Glomerular visceral epithelial cell (primary cell): ENCODE results near the gene KLHL33.

ENCODE experiments used
- DNase-seq: peaks from one replicate; pipeline ENCODE4 v3.0.0-alpha.2; 2016; ENCODE audit errors: extremely low spot score

The KLHL33 gene

DNA sequence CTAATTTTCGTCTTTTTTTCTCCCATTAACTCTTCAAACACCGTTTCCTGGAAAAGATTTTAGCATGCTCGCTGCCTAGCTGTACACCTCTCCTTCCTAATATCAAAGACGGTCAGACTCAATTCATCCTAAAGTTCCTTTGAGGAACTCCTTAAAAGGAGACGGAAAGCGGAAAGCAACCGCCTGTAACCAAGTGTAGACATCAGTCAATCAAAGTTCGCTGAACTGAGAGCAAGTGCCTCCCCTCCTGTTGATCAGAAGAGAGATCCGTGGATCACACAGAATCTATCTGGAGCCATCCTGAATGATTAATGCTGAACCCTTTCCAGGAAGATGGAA lies 22.3 kb downstream of the KLHL33 start:
- peak; percentile 31 for DNase-seq

DNA sequence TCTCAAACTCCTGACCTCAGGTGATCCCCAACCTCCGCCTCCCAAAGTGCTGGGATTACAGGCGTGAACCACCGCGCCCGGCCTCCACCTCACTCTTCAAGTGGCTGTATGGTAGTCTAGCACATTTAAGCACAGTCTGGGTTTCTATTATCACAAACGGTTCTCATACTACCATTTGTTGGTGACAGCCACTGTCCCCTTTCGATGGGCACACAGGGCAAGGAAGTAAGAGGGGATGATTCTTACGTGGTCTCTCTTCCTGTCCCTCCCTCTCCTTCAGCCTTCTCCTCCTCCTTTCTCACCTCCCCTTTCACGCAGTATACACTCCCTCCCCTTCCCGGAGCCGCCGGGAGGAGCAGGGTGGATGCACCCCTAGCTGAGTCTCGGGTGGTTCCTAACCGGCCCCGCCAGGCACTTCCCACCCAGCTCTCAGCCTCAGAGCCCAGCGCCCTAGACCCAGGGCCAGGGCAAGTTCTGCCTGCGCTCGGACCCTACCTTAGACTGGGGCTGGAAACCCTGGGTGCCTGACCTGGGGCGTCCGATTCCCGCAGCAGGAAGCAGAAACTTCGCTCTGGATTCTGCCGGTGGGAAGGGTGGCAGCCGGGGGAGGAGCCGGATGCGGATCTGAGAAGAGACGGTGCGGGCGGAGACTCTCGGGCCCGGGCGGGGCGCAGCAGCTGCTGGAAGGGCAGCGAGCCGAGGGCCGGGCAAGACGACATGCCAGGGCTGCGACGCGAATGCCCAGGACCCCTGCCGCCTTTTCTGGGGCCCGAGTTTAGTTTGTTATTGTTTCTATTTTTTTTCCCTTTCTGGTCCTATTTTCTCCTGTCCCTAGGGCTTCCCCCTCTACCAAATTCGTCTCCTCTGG lies 22.9 kb downstream of the KLHL33 start, which contains the start of gene TEP1:
Gene TEP1, minus strand, starts transcription at position 626 of the 868 bp plus-strand sequence. CDS start 5,062 bp downstream, outside the sequence.
- DNase-seq, result peak; percentile 87

DNA sequence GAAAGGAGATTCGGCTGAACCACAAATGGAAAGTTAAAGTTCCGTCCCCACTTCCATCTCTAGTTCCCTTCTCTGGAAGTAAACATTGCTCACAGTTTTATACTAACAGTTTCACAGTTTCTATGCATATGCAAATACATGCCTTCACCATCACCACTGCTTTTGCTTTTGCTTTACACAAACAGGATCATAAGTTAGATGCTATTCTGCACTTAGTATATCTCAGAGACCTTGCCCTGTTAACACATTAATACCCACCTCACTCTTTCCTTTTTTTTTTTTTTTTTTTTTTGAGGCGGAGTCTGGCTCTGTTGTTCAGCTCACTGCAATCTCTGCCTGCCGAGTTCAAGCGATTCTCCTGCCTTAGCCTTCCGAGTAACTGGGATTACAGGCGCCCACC lies 23.6 kb downstream of the KLHL33 start:
- no peak for DNase-seq

DNA sequence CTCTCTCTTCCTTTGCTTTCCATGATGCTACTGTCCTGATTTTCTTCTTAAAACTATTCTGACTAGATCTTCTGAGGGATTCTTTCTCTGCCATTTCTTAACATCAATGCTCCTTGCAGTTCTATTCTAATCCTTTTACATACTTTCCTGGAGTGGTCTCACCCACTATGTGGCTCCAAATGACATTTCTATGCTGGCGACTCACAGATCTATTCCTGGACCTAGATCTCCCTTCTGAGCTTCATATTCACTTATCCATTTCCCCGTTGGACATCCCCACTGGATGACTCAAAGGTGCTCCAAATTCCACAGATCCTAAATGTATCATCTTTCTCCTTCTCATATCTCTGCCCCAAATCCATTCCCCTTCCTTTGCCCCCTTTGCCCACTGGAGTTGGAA lies 26.7 kb downstream of the KLHL33 start:
- DNase-seq, result peak; percentile 37

DNA sequence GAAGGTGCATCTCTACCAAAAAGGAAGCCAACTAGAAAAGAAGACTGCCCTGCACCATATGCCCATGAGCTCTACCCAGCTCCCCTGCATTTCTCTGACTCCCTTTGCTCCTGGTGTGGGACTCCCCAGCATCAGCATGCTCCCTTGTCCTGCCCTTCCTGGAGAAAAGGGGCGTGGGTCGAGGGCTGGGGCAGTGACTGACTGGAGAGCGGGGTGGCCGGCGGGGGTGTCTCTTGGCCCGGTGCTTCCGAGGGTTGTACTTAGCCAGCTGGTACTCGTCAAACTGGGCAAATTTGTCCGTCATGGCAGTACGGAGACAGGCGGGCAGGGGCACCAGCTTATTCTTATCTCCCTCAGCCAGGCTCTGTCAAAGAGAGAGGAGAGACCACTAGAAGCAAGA lies 32.4 kb downstream of the KLHL33 start:
- DNase-seq, result no peak

DNA sequence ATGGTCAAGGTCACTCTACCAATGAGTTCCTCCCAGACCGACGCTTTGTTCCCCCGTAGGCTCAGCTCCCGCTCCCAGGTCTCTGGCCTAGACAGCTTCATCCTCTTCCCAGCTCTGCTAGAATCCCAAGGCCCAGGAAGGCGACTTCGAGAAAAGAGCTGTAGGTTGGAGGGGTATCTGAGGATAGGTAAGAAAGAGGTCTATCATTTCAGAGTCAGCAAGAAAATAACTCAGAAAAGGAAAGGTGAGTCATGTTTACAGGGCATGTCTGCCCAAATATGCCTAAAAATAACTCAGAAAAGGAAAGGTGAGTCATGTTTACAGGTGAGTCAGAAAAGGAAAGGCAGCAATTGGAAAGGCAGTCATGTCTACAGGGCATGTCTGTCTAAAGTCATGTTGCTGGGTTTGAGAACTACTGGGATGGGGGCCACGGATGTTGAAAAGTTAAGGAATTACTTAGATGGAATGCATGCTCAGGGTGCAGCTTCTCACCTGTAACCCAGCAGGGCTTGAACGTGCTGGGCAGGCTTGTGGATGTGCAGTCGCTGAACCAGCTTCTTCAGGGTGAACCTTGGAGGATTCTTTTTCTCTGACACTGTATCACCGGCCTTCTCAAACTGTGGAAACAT lies 34.9 kb downstream of the KLHL33 start:
- DNase-seq, result peak; percentile 37

DNA sequence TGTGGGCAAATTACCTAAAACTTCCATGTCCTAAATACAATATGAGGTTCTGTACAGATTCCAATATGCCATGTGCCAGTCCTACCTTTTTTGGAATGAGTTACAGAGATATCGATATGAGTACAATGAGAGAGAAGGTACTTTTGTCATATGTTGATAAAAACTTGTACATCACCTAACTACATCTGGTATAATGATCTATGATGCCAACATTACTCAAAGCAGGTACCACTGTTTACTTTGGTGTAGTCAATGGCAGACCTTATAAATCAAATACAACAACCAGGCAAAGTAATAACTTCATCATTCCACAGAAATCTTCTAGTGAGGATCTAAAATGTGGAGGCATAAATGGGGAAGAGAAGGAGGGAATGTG lies 35.4 kb downstream of the KLHL33 start:
- DNase-seq, result no peak

DNA sequence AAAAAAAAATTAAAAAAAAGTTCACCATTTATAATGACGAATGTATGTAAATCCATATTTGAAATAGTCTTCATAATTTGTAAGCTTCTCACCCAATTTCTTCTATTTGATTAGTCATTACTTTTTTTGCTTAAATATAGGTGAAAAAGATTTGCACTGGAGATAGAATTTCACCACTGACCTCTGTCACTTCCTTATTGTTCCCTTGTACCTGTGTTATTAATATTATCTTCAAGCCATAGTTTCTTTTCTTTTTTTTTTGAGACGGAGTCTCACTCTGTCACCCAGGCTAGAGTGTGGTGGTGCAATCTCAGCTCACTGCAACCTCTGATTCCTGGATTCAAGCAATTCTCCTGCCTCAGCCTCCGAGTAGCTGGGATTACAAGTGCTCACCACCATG lies 38.5 kb downstream of the KLHL33 start:
- DNase-seq, result no peak

DNA sequence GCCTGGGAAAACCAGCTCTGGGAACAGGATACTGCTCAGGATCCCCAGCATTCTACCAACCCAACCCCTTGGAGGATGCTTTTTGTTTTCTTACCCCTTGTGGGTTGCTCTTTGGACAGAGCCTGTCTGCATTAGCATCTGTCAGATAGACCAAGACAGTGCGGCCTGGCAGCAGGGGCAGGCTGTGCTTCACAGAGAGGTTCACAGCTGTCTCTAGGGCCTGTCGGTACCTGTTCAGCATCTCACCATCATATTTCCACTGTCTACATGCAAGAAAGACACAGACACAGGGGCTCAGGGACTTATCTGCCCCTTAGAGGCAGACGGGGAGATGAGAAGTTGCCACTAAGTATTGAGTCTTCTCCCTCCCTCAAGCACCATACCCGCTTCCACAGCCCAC lies 44.5 kb downstream of the KLHL33 start:
- no peak for DNase-seq

DNA sequence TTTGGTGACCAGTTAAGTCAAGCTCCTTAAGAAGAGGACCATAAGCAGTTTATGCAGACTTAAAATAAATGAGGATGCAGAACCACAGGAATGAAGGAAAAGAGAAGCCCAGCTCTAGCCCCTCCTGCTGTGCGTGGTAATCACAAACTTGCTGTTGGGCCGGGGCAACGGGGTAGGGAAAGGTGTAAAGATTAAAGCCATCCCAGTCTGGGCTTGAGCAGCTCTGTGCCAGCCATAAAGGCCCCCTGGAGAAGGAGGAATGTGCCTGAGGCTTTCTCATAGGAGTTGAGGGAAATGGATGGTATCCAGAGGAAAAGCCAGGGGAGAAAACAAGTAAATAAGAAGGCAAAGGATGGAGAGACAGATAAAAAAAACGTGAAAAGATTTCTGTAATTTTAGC lies 47.8 kb downstream of the KLHL33 start:
- DNase-seq, result no peak

DNA sequence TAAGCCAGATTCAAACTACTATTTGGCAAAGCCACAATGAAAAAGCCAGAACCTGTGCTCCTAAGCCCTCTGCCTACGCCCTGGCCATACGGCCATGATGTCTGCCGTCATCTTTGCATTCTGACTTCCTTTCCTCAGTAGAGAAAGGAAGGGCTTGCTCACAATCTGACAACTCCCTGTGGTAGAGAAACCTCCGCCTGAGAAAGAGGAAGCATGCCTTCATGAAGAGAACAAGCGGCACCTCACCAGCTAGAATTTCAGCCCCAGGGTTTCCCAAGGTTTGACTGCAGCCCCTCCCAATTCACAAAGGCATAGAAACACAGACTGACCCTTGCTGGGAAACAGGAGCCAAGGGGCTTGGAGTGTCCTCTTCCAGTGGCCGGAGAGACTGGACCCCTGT lies 48.4 kb downstream of the KLHL33 start:
- DNase-seq, result no peak

DNA sequence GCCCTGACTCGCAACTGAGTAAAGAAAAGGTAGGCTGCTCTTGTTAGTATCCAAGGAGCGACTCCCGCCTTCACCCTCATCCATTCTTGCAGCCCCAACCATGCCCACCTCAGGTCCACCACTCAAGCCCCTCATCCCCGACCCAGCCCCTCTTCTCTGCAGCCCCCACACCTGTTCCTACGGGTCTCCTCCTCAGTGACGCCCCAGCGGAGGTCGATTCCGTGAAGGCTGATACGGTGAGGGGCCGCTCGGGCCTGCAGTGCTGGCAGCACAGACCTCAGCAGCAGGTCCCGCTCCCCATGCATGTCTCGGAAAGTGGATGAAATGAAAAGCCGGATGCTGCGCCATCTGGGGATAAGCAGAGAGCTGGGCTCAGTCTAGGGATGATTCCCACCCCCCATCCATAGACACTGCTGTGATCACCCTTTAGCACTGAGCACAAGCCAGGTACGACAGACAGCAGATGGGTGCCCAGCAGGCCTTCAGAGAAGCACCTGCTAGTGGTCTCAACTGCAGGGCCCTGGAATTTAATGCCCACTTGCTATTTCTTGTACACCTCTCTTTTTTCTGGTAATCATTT lies 49.6 kb downstream of the KLHL33 start:
- no peak for DNase-seq

DNA sequence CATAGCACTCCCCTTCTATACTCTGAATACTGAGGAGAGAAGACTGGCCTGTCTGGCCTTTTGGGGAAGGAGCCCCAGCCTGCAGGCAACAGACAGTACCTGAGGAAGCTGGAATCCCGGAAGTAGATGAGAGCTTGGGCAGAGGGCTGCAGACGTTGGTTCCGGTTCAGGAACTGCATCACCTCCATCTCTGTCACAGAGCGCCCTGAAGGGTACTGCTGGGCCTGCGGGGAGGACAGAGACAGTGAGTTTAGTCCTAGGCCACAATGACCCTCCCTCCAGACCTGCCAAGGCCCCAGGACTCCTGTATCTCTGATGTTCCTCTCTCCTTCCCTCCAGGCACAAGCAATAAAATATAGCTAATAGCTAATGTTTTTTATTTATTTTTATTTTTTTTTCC lies 51.1 kb downstream of the KLHL33 start:
- DNase-seq, result no peak

DNA sequence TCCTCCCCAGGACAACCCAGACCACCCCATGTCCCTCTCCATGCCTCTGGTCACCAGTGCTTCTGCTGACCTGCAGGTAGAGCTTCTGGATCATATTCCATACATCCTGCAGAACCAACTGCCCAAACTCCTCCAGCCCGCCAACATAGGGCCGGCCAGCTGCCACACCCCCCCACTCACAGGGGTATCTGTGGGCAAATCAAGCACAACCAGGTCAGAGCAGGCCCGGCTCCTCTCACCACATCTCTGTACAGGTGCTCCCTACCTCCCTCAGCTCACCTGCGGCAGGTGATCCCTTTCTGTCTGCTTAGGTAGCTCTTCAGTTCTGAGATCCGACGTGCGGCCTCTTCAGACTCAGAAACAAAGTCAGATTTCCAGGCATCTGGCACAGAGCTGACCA lies 51.6 kb downstream of the KLHL33 start:
- DNase-seq, result no peak

DNA sequence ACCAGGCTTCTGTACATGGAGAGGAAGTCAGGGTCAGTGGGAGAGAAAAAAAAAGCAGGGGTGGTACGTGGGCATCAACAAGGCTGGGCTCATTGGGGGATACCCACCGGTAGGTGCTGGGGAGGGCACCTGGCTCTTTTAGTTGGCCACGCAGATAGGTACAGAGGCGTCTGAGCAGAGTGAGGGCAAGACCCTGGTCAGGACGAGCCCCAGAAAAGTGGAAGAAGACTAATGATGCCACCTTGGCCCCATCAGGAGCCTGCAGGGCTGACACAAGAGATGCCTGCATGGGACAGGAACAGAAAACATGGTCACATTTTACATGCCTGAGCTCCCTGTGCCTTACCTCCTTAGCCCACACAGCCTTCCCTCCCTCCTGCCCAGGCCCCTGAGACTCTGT lies 52.3 kb downstream of the KLHL33 start:
- no peak for DNase-seq

DNA sequence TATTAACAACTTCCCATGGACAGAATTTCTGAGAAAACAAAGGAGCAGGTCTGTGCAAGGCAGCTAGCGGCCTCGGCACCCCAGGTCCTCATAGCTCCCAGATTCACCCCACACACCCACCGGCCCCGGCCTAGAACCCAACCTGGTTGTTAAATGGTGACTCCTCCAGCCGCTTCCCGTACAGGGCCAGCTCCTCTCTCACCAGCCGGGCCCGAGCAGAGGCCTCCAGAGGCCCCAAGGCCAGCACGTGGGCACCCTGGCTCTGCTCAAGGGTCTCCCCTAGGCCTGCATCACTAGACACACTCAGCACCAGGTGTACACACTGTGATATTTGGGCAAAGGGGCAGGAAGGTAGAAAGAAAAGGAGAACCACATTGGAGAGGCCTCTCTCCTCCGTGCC lies 52.9 kb downstream of the KLHL33 start:
- no peak for DNase-seq

DNA sequence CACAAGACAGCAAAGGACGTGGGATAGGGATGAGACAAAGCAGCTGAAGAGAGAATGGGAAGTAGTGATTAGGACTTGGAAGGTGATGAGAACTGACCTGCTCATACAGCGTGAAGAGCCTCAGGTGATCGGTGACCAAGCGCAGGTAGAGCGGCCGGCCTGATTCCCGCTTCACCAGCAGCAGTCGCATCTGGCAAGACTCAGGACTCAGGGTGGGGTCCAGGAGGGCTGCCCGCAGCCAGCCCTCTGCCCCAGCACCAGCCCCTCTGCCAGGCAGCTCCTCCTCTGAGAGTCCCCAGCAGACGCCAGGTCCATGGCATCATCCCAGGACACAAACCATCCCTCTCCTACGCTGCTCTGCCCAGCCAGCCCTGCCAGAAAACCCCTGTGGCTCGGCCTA lies 53.4 kb downstream of the KLHL33 start:
- no peak for DNase-seq

DNA sequence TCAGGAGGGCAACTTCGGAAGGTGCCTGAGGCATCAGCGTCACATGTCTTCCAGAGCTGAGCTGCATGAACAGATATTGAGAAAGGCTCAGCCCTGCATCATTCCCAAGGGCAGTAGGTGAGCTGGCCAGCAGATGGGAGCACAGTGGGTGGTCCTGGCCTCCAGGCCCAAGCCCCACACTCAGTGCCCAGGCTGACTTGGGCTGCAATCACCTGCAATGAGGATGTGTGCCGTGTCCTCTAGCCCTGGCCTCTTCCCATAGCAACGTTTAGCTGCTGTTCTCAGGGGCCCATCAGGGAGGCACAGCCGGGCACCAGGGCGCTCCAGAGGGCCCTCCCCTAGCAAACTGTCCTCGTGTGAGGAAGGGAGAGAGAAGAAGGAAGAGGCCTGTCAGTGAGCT lies 54.6 kb downstream of the KLHL33 start:
- no peak for DNase-seq

DNA sequence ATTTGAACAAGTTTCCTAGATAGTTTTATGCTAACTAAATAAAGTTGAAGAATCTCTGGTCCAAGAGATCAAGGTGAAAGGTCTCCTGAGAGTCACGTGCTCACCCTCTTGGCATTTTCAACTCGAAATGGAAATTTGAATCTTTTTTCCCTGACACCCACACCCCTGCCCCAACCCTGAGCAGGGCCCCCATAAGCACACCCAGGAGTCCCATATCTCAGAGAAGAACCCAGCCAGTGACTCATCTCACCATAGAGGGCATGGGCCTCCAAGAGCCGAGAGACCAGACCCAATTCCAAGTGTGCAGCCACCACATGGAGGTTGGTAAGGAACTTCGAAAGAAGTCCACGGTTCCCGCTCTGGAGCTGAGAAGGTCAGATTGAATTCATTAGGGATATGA lies 55.3 kb downstream of the KLHL33 start:
- DNase-seq, result no peak

DNA sequence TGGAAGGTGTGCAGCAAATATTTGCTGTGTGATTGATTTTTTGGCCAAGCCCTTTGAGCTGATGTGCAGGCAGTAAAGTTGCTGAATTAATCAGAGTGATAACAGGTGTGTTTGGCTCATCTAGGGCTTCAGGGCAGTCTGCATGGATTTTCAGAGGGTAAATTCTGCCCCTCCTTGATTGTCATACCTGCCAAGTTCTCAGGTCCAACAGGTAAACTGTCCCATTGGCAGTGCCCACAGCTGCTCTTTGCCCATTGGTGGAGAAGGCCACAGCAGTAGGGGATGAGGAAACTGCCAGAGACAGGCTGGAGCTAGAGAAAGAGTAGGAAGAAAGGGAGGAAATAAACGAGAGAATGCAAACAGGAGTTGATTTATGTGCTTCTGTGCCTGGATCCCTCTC lies 56.2 kb downstream of the KLHL33 start:
- no peak for DNase-seq

DNA sequence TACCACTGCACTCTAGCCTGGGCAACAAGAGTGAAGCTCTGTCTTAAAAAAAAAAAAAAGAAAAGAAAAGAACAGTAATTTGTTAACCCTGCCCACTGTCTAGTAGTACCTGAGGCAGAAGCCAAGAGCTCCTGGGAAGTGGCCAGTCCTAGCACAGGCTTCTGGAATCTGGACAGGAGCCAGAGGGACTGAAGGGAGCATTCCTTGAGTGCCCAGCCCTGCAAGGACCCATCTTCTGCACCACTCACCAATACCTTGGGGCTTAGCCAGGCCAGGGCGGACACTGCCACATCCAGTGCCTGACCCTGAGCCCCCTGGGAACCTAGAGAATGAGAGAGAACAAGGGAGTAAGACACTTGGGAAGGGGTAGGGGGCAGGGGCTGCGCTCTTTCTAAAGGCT lies 58.8 kb downstream of the KLHL33 start:
- DNase-seq, result no peak

DNA sequence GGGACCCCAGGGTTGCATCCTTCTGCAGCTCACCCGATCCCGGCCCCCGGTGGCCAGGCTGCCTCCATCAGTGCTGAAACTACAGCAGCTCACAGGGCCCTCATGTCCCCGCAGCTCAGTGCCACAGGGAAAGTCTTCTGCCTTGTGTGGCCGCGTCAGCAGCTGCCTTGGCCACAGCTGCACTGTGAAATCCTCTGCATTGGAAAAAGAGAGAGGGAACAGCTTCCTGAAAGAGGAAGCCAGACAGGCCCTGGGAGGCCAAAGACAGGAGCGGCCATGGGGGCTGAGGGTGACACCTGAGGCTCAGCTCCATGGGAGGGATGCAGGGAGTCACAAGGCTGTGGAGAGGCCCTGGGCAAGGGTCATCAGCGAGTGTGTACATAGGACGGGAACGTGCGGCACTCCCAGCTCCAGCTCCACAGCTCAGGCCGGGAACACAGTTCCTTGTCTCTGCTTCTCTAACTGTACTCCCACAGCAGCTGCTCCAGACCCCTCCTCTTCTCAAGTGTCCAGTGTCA lies 59.8 kb downstream of the KLHL33 start:
- no peak for DNase-seq
